Activated CD8-positive, alpha-beta memory T cell treated with anti-CD3 and anti-CD28 coated beads for 48 hours (primary cell): ENCODE data around the gene WWC2.
"Not testable (repeated sequence)": the region's sequence is repeated elsewhere in the genome, so short reads cannot be mapped to it uniquely, and the experiment has no call there.

Experiments
- DNase-seq, 3 experiments: peaks; one replicate each; pipeline ENCODE4 v3.0.0-alpha.2; 2020; ENCODE audit warnings: low read depth in 2 of 3, low spot score in 2 of 3

Gene WWC2

DNA sequence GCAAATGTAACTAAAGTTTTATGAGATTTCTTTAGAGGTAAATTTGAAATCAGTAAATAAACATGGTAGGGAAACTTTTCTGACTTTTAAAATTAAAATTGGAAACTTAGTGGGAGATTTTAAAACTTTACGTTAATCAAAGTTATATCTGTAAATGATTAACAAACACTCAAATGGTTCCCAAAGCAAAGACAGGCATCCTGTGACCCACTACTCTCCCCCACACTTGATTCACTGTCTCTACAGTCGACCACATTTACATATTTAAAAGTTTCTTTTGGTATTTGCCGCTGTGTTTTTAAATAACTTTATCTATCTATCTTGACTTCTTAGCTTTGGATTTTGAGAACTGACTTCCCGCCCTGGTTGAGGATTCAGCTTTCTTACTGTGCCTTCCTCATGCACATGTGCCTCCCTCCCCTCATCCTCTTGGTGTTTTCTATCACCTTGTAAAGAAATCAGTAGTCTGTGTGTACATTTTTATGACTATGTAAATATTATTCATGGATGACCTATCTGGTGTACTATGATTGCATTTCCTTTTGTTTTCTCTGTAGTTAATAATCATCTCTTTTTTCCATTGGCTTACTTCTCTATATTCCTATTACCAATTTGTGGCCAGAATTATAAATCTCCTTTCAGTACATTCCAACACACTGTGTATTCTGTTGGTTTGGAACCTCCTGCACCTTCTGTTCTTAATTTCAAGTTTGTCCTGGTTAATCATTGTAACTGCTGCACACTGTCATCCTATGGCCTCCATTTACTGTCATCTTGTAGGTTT lies 72.6 kb downstream of the WWC2 start:
- DNase-seq: no peak

GRCh38 chr4:183172881-183173280 lies 73.8 kb downstream of the WWC2 start:
- DNase-seq: no peak

GRCh38 chr4:183173580-183174526 lies 74.8 kb downstream of the WWC2 start:
- DNase-seq: no peak

GRCh38 chr4:183175631-183176232 lies 76.7 kb downstream of the WWC2 start:
- DNase-seq: no peak

- DNase-seq: no peak
These were observed 77.9 kb downstream of the WWC2 start for GRCh38 chr4:183177001-183177400.

DNA sequence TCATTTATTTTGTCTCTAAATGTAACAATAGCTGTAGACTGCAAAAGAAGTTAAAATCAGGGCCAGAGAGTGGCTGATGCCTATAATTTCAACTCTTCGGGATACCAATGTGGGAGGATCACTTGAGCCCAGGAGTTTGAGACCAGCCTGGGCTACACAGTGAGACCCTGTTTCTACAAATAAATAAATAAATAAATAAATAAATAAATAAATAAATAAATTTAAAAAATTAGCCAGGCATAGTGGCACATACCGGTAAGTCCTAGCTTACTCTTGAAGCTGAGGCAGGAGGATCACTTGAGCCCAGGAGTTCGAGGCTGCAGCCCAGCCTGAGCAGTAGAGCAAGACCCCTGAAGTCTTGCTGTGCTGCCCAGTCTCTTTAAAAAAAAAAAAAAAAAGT lies 79.1 kb downstream of the WWC2 start:
- DNase-seq: no peak

GRCh38 chr4:183180096-183180495 lies 81.0 kb downstream of the WWC2 start:
- DNase-seq: no peak

DNA sequence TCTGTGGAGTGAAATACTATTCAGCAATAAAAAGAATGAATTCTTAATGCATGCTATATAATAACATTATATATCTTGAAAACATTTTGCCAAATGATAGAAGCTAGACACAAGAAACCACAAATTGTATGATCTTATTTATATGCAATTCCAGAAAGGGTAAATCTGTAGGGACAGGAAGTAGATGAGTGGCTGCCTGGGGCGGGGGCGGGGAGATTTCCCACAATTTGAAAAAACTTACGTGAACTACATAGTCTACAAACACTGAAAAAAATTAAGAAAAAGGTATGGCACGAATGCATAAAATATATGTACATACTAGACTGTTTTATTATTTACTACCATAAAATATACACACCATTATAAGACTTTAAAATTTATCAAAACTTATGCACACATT lies 81.6 kb downstream of the WWC2 start:
- DNase-seq: no peak

DNA sequence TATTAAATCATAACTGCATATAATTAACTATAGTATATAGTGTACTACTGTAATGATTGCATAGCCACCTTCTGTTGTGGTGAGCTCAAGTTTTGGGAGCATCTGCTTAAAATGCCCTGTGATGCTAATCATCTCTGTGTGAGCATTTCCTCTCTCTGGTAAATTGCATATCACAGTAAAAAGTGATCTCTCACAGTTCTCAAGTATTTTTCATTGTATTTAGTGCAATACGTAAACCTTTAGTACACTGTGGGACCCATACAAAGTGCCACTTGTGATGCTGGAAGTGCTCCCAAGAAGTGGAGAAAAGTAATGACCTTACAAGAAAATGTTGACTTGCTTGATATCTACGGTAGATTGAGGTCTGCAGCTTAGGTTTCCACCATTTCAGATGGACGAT lies 82.0 kb downstream of the WWC2 start:
- DNase-seq: no peak

DNA sequence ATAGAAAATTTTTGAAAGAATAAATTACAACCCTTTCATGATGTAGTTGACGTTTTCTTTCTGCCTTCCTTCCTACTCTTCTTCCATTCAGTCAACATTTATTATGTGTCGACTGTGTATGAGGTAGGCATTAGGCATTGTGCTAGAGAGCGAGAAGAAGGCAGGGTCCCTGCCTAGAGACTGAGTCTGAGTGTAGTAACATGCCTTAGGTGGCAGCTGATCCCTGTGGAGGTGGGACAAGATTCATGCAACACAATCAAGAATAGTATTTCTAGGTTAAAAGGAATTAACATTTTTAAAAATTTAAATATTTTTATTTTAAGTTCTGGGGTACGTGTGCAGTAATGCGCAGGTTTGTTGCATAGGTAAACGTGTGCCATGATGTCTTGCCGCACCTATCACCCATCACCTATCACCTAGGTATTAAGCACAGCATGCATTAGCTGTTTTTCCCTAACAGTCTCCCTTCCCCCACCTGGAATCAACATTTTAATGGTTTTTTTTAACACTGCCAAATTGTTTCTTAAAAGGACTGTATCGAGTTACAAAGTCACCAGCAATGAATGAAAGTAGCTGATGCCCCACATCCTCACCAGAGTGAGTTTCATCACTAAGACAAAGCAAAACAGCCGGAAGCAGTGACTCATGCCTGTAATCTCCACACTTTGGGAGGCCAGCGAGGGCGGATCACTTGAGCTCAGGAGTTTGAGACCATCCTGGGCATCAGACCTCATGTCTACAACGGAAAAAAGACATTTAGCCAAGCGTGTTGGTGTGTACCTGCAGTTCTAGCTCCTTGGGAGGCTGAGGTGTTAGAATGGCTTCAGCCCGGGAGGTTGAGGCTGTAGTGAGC lies 84.0 kb downstream of the WWC2 start:
- DNase-seq: no peak

DNA sequence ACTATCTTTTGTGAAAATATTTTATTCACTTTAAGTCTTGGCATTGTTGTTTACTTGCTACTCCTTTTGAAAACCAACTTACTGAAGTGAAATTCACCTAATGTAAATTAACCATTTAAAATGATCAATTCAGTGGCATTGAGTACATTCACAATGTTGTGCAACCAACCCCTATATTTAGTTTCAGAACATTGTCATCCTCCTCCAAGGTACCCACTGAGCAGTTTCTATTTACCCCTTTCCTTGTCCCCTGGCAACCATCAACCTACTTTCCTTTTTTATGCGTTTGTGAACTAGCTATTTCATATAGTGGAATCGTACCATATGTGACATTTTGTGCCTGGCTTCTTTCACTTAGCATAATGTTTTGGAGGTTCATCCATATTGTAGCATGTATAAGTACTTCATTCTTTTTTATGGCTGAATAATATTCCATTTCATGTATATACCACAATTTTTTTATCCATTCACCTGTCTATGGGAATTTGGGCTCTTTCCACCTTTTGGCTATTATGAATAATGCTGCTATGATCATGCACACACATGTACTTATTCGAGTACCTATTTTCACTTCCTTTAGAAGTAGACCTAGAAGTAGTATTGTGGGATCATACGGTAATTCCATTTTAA lies 85.0 kb downstream of the WWC2 start:
- no peak for DNase-seq

GRCh38 chr4:183185018-183185417 lies 86.0 kb downstream of the WWC2 start:
- DNase-seq: no peak

DNA sequence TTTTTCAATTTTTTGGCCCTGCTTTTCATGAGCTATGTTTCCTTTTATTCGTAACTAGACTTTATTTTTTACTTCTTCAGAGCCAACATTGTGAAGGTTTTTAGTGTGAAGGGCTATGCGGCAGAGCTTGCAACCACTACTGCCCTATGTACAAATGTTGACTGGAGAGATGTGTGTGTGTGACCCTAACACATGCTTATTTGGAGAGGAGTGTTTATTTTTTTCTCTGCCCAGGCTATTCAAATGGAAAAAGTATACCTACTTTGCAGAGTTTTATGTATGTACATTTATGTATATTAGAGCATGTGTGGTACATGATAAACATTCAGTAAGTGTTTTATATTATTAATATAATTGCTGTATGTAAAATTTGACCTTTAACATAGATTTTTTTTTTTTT lies 86.5 kb downstream of the WWC2 start:
- no peak for DNase-seq

DNA sequence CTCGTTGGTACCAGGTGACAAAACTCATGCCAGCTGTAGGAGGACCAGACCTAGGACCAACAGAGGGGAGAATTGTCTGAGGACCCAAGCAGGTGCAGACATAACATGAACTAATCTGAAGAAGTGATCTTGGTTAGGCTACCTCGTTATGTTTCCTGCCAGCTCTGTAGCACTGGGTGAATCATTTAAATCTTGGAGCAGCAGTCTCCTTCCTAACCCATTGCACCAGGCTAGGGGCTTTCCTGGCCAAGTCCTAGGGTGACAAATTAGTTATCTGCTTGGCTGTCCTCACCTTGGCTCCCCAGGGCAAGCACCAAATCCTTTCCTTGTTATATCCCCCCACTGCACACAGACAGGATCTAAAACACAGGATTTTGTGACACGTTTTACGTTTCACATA lies 87.8 kb downstream of the WWC2 start:
- DNase-seq: no peak

DNA sequence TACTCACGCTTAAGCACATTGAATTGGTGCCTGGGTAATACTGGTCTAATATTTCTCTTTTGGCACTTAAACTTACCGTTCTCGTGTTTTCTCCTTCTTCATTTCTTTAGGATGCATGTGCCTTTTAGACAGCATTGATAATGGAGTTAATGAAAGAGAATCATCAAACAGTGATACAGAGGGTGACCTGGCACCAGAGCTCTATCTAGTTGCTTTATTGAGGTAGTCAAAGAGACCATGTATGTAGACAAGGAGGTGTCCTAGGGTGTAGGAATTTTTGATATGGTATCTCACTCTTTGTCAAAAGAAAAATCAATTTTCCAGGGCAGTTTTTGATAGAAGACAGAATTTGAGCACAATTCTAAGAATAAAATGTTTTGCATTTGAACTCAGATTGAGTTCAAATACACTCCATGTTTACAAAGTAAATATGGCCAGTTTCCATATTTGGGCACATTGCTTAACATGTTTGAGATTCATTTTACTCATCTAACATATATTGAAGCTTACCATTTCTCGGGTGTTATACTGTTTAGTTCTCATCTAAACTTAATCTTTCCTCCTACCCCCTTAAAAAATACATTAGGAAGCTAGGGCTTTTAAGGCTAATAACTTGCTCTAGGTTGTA lies 92.0 kb downstream of the WWC2 start:
- DNase-seq: no peak

GRCh38 chr4:183191630-183192029 lies 92.6 kb downstream of the WWC2 start:
- no peak for DNase-seq

GRCh38 chr4:183192571-183192970 lies 93.5 kb downstream of the WWC2 start:
- no peak for DNase-seq

GRCh38 chr4:183193730-183194338 lies 94.8 kb downstream of the WWC2 start:
- not testable (repeated sequence) for DNase-seq

GRCh38 chr4:183195534-183195933 lies 96.5 kb downstream of the WWC2 start:
- DNase-seq: no peak

DNA sequence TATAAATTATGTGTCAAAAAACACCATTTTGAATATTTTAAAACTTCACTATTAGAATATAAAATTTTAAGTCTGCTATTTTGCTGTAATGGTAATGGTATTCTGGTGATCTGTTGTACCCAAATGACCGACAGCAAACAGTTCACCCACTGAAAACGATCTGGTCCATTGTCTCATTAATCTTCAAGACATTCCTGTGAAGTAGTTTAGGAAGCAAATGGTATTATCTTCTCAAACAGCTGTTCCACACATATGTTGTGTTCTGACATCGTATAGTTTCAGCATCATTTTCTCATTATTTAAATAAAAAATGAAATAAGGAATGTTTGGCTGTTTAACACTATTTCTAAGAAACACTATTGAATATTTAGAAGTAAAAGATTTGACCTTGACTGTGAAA lies 98.1 kb downstream of the WWC2 start:
- DNase-seq: no peak
